ENCODE data around the gene CRB2.

CRB2 gene

GRCh38 chr9:123371805-123372590 is 16.0 kb downstream of the CRB2 start:
- Histone ChIP-seq H3K9ac (ENCODE audit: low read length) (no peak overlapping the region), H3K27ac (ENCODE audit: low read length) (no peak overlapping the region), H3K9me3 (ENCODE audit: control insufficient read depth, low read depth, low read length) (no peaks in the 10 kb centered on the region), H3K27me3 (ENCODE audit: control insufficient read depth, insufficient read depth, low read length) (no peaks in the 10 kb centered on the region), H3K36me3 (ENCODE audit: control insufficient read depth, low read depth, low read length) (no peaks in the 10 kb centered on the region), H3K4me1 (ENCODE audit: control insufficient read depth, low read depth, low read length) (peaks cover 16% of the 10 kb centered on the region), H3K4me3 (ENCODE audit: low read length) (no peak overlapping the region)

GRCh38 chr9:123372766-123373446 is 16.9 kb downstream of the CRB2 start:
- no peak overlapping the region for H3K9ac ChIP-seq (ENCODE audit: low read length)
- no peaks in the 10 kb centered on the region for H3K9me3 ChIP-seq (ENCODE audit: control insufficient read depth, low read depth, low read length)
- H3K4me3 ChIP-seq (ENCODE audit: low read length) = no peak overlapping the region
- peaks cover 16% of the 10 kb centered on the region for H3K4me1 ChIP-seq (ENCODE audit: control insufficient read depth, low read depth, low read length)
- H3K27ac ChIP-seq (ENCODE audit: low read length) = no peak overlapping the region
- no peaks in the 10 kb centered on the region for H3K36me3 ChIP-seq (ENCODE audit: control insufficient read depth, low read depth, low read length)
- H3K27me3 ChIP-seq (ENCODE audit: control insufficient read depth, insufficient read depth, low read length) = no peaks in the 10 kb centered on the region

GRCh38 chr9:123373447-123373923 is 17.5 kb downstream of the CRB2 start:
- H3K4me1 ChIP-seq (ENCODE audit: control insufficient read depth, low read depth, low read length) = peaks cover 16% of the 10 kb centered on the region

GRCh38 chr9:123373946-123374345 is 17.9 kb downstream of the CRB2 start:
- Histone ChIP-seq H3K9me3 (ENCODE audit: control insufficient read depth, low read depth, low read length) (no peaks in the 10 kb centered on the region), H3K27me3 (ENCODE audit: control insufficient read depth, insufficient read depth, low read length) (no peaks in the 10 kb centered on the region), H3K4me1 (ENCODE audit: control insufficient read depth, low read depth, low read length) (peaks cover 16% of the 10 kb centered on the region), H3K4me3 (ENCODE audit: low read length) (no peak overlapping the region), H3K9ac (ENCODE audit: low read length) (no peak overlapping the region), H3K27ac (ENCODE audit: low read length) (no peak overlapping the region), H3K36me3 (ENCODE audit: control insufficient read depth, low read depth, low read length) (no peaks in the 10 kb centered on the region)

More at GRCh38 chr9:123373447-123373923, 17.5 kb downstream of the CRB2 start:
- no peak overlapping the region for H3K9ac ChIP-seq (ENCODE audit: low read length)
- H3K27ac ChIP-seq (ENCODE audit: low read length) = no peak overlapping the region
- no peak overlapping the region for H3K4me3 ChIP-seq (ENCODE audit: low read length)
- H3K36me3 ChIP-seq (ENCODE audit: control insufficient read depth, low read depth, low read length) = no peaks in the 10 kb centered on the region
- H3K27me3 ChIP-seq (ENCODE audit: control insufficient read depth, insufficient read depth, low read length) = no peaks in the 10 kb centered on the region
- H3K9me3 ChIP-seq (ENCODE audit: control insufficient read depth, low read depth, low read length) = no peaks in the 10 kb centered on the region

- H3K27ac ChIP-seq (ENCODE audit: low read length) = no peak overlapping the region
- no peaks in the 10 kb centered on the region for H3K27me3 ChIP-seq (ENCODE audit: control insufficient read depth, insufficient read depth, low read length)
- no peak overlapping the region for H3K4me3 ChIP-seq (ENCODE audit: low read length)
These were observed 19.6 kb downstream of the CRB2 start for GRCh38 chr9:123375469-123376132.

GRCh38 chr9:123376218-123377071 is 20.4 kb downstream of the CRB2 start:
- Histone ChIP-seq H3K27ac (ENCODE audit: low read length) (no peak overlapping the region), H3K9ac (ENCODE audit: low read length) (no peak overlapping the region), H3K4me3 (ENCODE audit: low read length) (no peak overlapping the region), H3K4me1 (ENCODE audit: control insufficient read depth, low read depth, low read length) (peaks cover 16% of the 10 kb centered on the region), H3K9me3 (ENCODE audit: control insufficient read depth, low read depth, low read length) (no peaks in the 10 kb centered on the region), H3K27me3 (ENCODE audit: control insufficient read depth, insufficient read depth, low read length) (no peaks in the 10 kb centered on the region), H3K36me3 (ENCODE audit: control insufficient read depth, low read depth, low read length) (no peaks in the 10 kb centered on the region)

More at GRCh38 chr9:123375469-123376132, 19.6 kb downstream of the CRB2 start:
- Histone ChIP-seq H3K36me3 (ENCODE audit: control insufficient read depth, low read depth, low read length) (no peaks in the 10 kb centered on the region), H3K4me1 (ENCODE audit: control insufficient read depth, low read depth, low read length) (peaks cover 16% of the 10 kb centered on the region), H3K9ac (ENCODE audit: low read length) (no peak overlapping the region), H3K9me3 (ENCODE audit: control insufficient read depth, low read depth, low read length) (no peaks in the 10 kb centered on the region)

GRCh38 chr9:123377211-123377971 is 21.4 kb downstream of the CRB2 start:
- Histone ChIP-seq H3K9ac (ENCODE audit: low read length) (no peak overlapping the region), H3K27me3 (ENCODE audit: control insufficient read depth, insufficient read depth, low read length) (no peaks in the 10 kb centered on the region), H3K27ac (ENCODE audit: low read length) (no peak overlapping the region), H3K36me3 (ENCODE audit: control insufficient read depth, low read depth, low read length) (no peaks in the 10 kb centered on the region), H3K4me3 (ENCODE audit: low read length) (no peak overlapping the region), H3K9me3 (ENCODE audit: control insufficient read depth, low read depth, low read length) (no peaks in the 10 kb centered on the region), H3K4me1 (ENCODE audit: control insufficient read depth, low read depth, low read length) (peaks cover 16% of the 10 kb centered on the region)

GRCh38 chr9:123378025-123378424 is 22.0 kb downstream of the CRB2 start:
- no peak overlapping the region for H3K9ac ChIP-seq (ENCODE audit: low read length)
- H3K27me3 ChIP-seq (ENCODE audit: control insufficient read depth, insufficient read depth, low read length) = no peaks in the 10 kb centered on the region
- no peak overlapping the region for H3K4me3 ChIP-seq (ENCODE audit: low read length)
- no peaks in the 10 kb centered on the region for H3K36me3 ChIP-seq (ENCODE audit: control insufficient read depth, low read depth, low read length)
- H3K27ac ChIP-seq (ENCODE audit: low read length) = no peak overlapping the region
- no peaks in the 10 kb centered on the region for H3K9me3 ChIP-seq (ENCODE audit: control insufficient read depth, low read depth, low read length)
- peaks cover 16% of the 10 kb centered on the region for H3K4me1 ChIP-seq (ENCODE audit: control insufficient read depth, low read depth, low read length)

- Histone ChIP-seq H3K9ac (ENCODE audit: low read length) (no peak overlapping the region), H3K9me3 (ENCODE audit: control insufficient read depth, low read depth, low read length) (no peaks in the 10 kb centered on the region), H3K4me1 (ENCODE audit: control insufficient read depth, low read depth, low read length) (peaks cover 14% of the 10 kb centered on the region), H3K36me3 (ENCODE audit: control insufficient read depth, low read depth, low read length) (no peaks in the 10 kb centered on the region), H3K27ac (ENCODE audit: low read length) (no peak overlapping the region), H3K27me3 (ENCODE audit: control insufficient read depth, insufficient read depth, low read length) (no peaks in the 10 kb centered on the region), H3K4me3 (ENCODE audit: low read length) (no peak overlapping the region)
These were observed 23.1 kb downstream of the CRB2 start for GRCh38 chr9:123378956-123379660.
